Breast epithelium (tissue), 4 donors: Measurements from ENCODE around the gene MYBPC2. TPM values are rescaled to one million over a fixed set of nuclear protein-coding genes. Genes with fewer than 3 reads are reported as not detected.

Experiments
- DNase-seq, 2 donors: peaks; one replicate each; pipeline ENCODE4 v3.0.0-alpha.2; 2019; ENCODE audit warnings: low spot score in 2 of 2
- H3K27ac ChIP-seq, 2 donors: fragments of 200-600 bp; sonication (generic) in 1 of 2; one replicate each; pipeline ENCODE4 v1.5.1; 2016 to 2019; ENCODE audit warnings: mild to moderate bottlenecking in 1 of 2
- H3K27me3 ChIP-seq, 2 donors: fragments of 200-600 bp; sonication (generic) in 1 of 2; one replicate each; pipeline versions ENCODE4 v1.5.1 to v1.6.0; 2017 to 2019; ENCODE audit warnings: control low read depth in 1 of 2, mild to moderate bottlenecking in 1 of 2
- H3K36me3 ChIP-seq: fragments of 200-600 bp; one replicate; pipeline ENCODE4 v1.5.1; 2019
- H3K4me1 ChIP-seq, 2 donors: fragments of 200-600 bp; sonication (generic); one replicate each; pipeline ENCODE4 v1.5.1; 2016 to 2019; ENCODE audit warnings: control low read depth in 1 of 2
- H3K4me3 ChIP-seq, 3 donors: fragments of 200-600 bp; sonication (generic); 1 replicate in 2 of 3; 2 replicates in 1 of 3; pipeline ENCODE4 v1.5.1; 2016 to 2019; ENCODE audit warnings: mild to moderate bottlenecking in 3 of 3, moderate library complexity in 2 of 3
- H3K9me3 ChIP-seq, 2 donors: fragments of 200-600 bp; sonication (generic) in 1 of 2; one replicate each; pipeline ENCODE4 v1.5.1; 2016 to 2019; ENCODE audit warnings: control low read depth in 1 of 2
- POLR2A ChIP-seq: fragments of 450-650 bp; IDR thresholded peaks from one replicate; pipeline ENCODE4 v1.6.1; 2016; ENCODE audit warnings: antibody characterized with exemption, mild to moderate bottlenecking, moderate library complexity
- POLR2AphosphoS5 ChIP-seq, 3 donors: sonication (generic); formaldehyde crosslinking; IDR thresholded peaks; one replicate each; pipeline ENCODE4 v1.6.1; 2017; ENCODE audit warnings: antibody characterized with exemption in 3 of 3
- intact Hi-C: fragments of 100-400 bp; cut with DNase I; formaldehyde crosslinking; loops from one replicate; pipeline ENCODE4 v1.15.1; 2023; ENCODE audit warnings: low total_unique reads
- total RNA-seq, 3 donors: library from RNA; depleted of rRNA; stranded (reverse); fragments of >200 nt; gene quantifications; one replicate each; pipeline ENCODE4 v1.1.0, GENCODE V29; 2016
- TF ChIP-seq, protein P1 (sequence below), 3 donors: fragments of 450-650 bp; IDR thresholded peaks; one replicate each; pipeline ENCODE4 v1.5.1; 2016 to 2017; ENCODE audit warnings: antibody characterized with exemption in 3 of 3, mild to moderate bottlenecking in 3 of 3, moderate library complexity in 3 of 3

The MYBPC2 gene
- total RNA-seq, 3 donors from 2014 or later: under 0.01 TPM; not detected in 2

DNA sequence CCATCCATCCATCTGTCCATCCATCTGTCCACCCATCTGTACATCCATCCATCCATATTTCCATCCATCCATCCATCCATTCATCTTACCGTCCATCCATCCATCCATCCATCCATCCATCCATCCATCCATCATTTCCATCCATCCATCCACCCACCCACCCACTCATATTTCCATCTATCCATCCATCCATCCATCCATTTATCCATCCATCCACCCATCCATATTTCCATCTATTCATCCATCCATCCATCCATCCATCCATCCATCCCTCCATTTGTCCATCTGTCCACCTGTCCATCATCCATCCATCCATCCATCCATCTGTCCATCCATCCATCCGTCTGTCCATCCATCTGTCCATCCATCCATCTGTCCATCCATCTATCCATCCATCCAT is 23.3 kb downstream of the MYBPC2 start:
- no peak overlapping the region for H3K4me3 ChIP-seq
- no peaks in the 10 kb centered on the region for H3K4me1 ChIP-seq
- H3K9me3 ChIP-seq: no peaks in the 10 kb centered on the region
- DNase-seq: no peak
- H3K36me3 ChIP-seq: no peaks in the 10 kb centered on the region
- no peak overlapping the region for H3K27ac ChIP-seq
- H3K27me3 ChIP-seq: peaks cover 3 to 45% of the 10 kb centered on the region in 2 donors
- no peak for TF ChIP-seq POLR2A
- intact Hi-C loops: loop anchor here (10.0 kb wide), 1 partner anchor 101 kb away; no protein-coding TSS in a partner anchor

DNA sequence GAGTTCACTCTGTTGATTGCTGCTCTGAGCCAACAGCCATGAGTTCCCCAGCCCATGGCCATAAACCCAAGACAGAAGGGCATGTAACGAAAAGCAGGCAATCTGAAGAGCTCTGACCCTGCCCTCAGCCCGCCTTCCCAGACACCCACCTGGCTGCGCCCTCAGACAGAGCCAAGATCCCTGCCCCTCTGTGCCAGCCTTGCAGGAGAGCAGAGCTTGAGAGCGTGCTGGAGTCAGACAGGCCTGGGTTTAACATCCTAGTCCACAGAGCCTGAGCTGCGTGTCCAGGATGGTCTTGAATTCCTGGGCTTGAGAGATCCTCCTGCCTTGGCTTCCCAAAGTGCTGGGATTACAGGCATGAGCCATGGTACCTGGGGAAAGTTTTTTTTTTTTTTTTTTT is 24.6 kb downstream of the MYBPC2 start:
- H3K27me3 ChIP-seq: peaks cover 3 to 41% of the 10 kb centered on the region in 2 donors
- no peak for TF ChIP-seq POLR2AphosphoS5 (IDR thresholded peaks at IDR 0.05)
- TF ChIP-seq POLR2A: no peak
- TF ChIP-seq, protein P1, sequence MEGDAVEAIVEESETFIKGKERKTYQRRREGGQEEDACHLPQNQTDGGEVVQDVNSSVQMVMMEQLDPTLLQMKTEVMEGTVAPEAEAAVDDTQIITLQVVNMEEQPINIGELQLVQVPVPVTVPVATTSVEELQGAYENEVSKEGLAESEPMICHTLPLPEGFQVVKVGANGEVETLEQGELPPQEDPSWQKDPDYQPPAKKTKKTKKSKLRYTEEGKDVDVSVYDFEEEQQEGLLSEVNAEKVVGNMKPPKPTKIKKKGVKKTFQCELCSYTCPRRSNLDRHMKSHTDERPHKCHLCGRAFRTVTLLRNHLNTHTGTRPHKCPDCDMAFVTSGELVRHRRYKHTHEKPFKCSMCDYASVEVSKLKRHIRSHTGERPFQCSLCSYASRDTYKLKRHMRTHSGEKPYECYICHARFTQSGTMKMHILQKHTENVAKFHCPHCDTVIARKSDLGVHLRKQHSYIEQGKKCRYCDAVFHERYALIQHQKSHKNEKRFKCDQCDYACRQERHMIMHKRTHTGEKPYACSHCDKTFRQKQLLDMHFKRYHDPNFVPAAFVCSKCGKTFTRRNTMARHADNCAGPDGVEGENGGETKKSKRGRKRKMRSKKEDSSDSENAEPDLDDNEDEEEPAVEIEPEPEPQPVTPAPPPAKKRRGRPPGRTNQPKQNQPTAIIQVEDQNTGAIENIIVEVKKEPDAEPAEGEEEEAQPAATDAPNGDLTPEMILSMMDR (IDR thresholded peaks at IDR 0.05): no peak
- no peaks in the 10 kb centered on the region for H3K9me3 ChIP-seq
- H3K4me3 ChIP-seq: no peak overlapping the region
- no peaks in the 10 kb centered on the region for H3K4me1 ChIP-seq
- H3K36me3 ChIP-seq: no peaks in the 10 kb centered on the region
- DNase-seq: no peak
- intact Hi-C loops: loop anchor here (10.0 kb wide), 1 partner anchor 102 kb away; no protein-coding TSS in a partner anchor
- no peak overlapping the region for H3K27ac ChIP-seq

DNA sequence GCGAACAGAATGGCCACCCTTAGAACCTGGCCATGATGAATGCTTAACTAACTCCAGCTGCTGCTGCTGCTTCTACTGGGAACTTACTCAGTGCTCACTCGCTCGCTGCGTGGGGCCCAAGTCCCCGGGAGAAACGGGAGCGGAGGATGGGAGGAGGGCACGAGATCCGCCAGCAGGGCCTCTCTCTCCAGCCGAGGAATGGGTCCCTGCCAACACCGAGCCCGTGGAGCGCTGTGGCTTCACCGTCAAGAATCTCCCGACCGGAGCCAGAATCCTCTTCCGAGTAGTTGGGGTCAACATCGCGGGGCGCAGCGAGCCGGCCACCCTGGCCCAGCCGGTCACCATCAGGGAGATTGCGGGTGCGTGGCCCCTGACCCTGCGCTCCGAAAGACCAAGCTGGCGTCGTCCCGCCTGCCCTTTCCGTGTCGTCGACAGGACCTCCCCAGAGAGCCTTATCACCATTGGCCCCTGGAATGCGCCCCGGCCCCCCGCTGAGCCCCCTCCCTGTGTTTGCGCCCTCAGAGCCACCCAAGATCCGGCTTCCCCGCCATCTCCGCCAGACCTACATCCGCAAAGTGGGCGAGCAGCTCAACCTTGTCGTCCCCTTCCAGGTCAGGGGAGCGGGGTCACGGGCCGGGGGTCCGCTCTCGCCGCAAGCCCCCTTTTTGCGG is 25.8 kb downstream of the MYBPC2 start:
- no peak for TF ChIP-seq POLR2A
- no peak for TF ChIP-seq POLR2AphosphoS5 (IDR thresholded peaks at IDR 0.05)
- TF ChIP-seq, protein P1 (IDR thresholded peaks at IDR 0.05): no peak
- no peaks in the 10 kb centered on the region for H3K36me3 ChIP-seq
- no peak overlapping the region for H3K27ac ChIP-seq
- intact Hi-C loops: loop anchor here (10.0 kb wide), 1 partner anchor 104 kb away; no protein-coding TSS in a partner anchor
- no peak for DNase-seq
- no peak overlapping the region for H3K4me3 ChIP-seq
- peaks cover 3 to 38% of the 10 kb centered on the region in 2 donors for H3K27me3 ChIP-seq
- H3K9me3 ChIP-seq: no peaks in the 10 kb centered on the region
- no peaks in the 10 kb centered on the region for H3K4me1 ChIP-seq

DNA sequence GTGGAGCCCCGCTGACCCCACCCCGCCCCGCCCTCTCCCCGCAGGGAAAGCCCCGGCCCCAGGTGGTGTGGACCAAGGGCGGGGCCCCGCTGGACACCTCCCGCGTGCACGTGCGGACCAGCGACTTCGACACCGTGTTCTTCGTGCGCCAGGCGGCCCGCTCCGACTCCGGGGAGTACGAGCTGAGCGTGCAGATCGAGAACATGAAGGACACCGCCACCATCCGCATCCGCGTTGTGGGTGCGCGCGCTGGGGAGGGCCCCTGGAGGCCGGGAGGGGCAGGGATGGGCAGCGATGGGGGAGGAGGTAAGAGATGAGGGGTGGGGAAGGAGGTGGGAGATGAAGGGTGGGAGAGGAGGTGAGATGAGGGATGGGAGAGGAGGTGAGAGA is 26.4 kb downstream of the MYBPC2 start:
- Histone ChIP-seq H3K9me3 (no peaks in the 10 kb centered on the region), H3K4me1 (no peaks in the 10 kb centered on the region), H3K4me3 (no peak overlapping the region), H3K27ac (no peak overlapping the region), H3K27me3 (peaks cover 3 to 38% of the 10 kb centered on the region in 2 donors), H3K36me3 (no peaks in the 10 kb centered on the region)
- TF ChIP-seq, protein P1 (IDR thresholded peaks at IDR 0.05): no peak
- TF ChIP-seq POLR2AphosphoS5 (IDR thresholded peaks at IDR 0.05): no peak
- intact Hi-C loops: loop anchor here (10.0 kb wide), 1 partner anchor 104 kb away; no protein-coding TSS in a partner anchor
- no peak for DNase-seq

DNA sequence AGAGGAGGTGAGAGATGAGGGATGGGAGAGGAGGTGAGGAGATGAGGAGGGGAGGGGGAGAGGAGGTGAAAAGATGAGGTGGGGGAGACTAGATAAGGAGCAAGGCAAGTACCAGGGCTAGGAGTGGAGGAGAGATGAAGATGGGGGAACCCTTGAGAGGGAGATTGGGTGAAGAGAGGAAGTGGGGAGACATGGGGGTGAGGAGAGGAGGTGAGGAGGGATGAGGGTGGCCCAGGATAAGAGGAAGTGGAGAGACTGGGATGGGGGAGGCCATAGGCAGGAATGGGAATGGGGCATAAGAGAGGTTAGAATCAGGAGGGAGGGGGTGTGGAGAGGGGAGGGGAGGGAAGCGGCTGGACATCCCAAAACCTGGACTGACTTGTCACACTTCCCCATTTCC is 26.9 kb downstream of the MYBPC2 start:
- no peaks in the 10 kb centered on the region for H3K9me3 ChIP-seq
- no peaks in the 10 kb centered on the region for H3K36me3 ChIP-seq
- no peak overlapping the region for H3K4me3 ChIP-seq
- no peak for DNase-seq
- no peak overlapping the region for H3K27ac ChIP-seq
- intact Hi-C loops: loop anchor here (10.0 kb wide), 1 partner anchor 105 kb away; no protein-coding TSS in a partner anchor
- TF ChIP-seq POLR2AphosphoS5 (IDR thresholded peaks at IDR 0.05) (no peak), POLR2A (no peak)
- TF ChIP-seq, protein P1 (IDR thresholded peaks at IDR 0.05): no peak
- no peaks in the 10 kb centered on the region for H3K4me1 ChIP-seq
- H3K27me3 ChIP-seq: peaks cover 3 to 38% of the 10 kb centered on the region in 2 donors
